ENCODE results near the gene SERPINE1.

DNA sequence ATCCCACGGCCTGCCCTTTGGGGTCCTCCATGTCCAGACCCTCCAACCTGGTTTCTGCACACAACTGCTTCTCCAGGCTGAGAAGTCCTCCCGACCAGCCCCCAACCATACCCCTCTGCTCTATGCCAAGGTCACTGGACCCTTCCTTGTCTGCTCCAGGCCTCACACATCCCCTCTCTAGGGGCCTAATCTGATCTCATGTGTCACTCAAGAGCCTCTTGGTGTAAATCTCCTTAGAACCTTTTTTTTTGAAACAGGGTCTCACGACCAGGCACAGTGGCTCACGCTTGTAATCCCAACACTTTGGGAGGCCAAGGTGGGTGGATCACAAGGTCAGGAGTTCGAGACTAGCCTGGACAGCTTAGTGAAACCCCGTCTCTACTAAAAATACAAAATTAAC is 17.5 kb upstream of the SERPINE1 start:
- TF ChIP-seq, protein P1, sequence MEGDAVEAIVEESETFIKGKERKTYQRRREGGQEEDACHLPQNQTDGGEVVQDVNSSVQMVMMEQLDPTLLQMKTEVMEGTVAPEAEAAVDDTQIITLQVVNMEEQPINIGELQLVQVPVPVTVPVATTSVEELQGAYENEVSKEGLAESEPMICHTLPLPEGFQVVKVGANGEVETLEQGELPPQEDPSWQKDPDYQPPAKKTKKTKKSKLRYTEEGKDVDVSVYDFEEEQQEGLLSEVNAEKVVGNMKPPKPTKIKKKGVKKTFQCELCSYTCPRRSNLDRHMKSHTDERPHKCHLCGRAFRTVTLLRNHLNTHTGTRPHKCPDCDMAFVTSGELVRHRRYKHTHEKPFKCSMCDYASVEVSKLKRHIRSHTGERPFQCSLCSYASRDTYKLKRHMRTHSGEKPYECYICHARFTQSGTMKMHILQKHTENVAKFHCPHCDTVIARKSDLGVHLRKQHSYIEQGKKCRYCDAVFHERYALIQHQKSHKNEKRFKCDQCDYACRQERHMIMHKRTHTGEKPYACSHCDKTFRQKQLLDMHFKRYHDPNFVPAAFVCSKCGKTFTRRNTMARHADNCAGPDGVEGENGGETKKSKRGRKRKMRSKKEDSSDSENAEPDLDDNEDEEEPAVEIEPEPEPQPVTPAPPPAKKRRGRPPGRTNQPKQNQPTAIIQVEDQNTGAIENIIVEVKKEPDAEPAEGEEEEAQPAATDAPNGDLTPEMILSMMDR (IDR thresholded peaks at IDR 0.05; ENCODE audit: low read depth, low read length, poor library complexity, severe bottlenecking), result no peak
- no peak for TF ChIP-seq EZH2phosphoT487 (IDR thresholded peaks at IDR 0.05; ENCODE audit: borderline replicate concordance, low read length)

Measured in DOHH2 (cell line).